Stimulated activated CD8-positive, alpha-beta memory T cell treated with anti-CD3 and anti-CD28 coated beads, Interleukin-7, amount 100 ng/mL, for 4 hours (primary cell): Measurements from ENCODE around the gene GMPR.
"Not testable (repeated sequence)": the region's sequence is repeated elsewhere in the genome, so short reads cannot be mapped to it uniquely, and the experiment has no call there.

Experiments
- DNase-seq, 2 donors: peaks; one replicate each; pipeline ENCODE4 v3.0.0-alpha.2; 2020; ENCODE audit warnings: low read depth in 2 of 2

GMPR gene

DNA sequence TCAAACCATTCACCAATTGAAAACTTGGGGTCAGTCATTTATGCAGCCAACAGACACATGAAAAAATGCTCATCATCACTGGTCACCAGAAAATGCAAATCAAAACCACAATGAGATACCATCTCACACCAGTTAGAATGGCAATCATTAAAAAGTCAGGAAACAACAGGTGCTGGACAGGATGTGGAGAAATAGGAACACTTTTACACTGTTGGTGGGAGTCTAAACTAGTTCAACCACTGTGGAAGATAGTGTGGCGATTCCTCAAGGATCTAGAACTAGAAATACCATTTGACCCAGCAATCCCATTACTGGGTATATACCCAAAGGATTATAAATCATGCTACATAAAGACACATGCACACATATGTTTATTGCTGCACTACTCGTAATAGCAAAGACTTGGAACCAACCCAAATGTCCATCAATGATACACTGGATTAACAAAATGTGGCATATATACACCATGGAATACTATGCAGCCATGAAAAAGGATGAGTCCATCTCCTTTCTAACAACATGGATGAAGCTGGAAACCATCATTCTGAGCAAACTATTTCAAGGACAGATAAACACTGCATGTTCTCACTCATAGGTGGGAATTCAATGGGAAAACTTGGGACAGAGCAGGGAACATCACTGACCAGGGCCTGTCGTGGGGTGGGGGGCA is 13.2 kb upstream of the GMPR start:
- DNase-seq = not testable (repeated sequence)

DNA sequence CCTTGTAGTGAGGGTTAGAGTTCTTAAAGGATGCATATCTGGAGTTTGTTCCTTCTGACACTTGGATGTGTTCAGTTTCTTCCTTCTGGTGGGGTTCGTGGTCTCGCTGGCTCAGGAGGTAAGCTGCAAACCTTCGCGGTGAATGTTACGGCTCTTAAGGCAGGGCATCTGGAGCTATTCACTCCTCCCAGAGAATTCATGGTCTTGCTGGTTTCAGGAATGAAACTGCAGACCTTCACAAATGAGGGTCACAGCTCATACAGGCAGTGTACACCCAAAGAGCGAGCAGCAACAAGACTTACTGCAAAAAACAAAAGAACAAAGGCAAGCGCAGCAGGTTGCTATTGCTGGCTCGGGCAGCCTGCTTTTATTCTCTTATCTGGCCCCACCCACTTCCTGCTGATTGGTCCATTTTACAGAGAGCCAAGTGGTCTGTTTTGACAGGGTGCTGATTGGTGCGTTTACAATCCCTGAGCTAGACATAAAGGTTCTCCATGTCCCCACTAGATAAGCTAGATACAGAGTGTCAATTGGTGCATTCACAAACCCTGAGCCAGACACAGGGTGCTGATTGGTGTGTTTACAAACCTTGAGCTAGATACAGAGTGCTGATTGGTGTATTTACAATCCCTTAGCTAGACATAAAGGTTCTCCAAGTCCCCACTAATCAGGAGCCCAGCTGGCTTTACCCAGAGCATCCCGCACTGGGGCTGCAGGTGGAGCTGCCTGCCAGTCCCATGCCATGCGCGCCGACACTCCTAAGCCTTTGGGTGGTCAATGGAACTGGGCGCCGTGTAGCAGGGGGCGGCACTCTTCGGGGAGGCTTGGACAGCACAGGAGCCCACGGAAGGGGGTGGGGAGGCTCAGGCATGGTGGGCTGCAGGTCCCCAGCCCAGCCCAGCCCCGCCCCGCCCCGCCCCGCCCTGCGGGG is 12.0 kb upstream of the GMPR start:
- not testable (repeated sequence) for DNase-seq

DNA sequence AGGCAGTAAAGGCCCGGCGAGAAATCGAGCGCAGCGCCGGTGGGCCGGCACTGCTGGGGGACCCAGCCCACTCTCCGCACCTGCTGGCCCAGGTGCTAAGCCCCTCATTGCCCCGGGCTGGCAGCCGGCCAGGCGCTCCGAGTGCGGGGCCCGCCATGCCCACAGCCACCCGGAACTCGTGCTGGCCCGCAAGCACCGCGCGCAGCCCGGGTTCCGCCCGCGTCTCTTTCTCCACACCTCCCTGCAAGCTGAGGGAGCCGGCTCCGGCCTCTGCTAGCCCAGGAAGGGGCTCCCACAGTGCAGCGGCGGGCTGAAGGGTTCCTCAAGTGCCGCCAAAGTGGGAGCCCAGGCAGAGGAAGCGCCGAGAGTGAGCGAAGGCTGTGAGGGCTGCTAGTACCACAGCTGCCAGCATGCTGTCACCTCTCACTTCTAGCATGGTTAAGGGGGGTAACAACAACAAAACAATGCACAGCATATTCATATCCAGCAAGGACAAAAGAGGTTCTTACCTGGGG is 11.3 kb upstream of the GMPR start:
- no peak for DNase-seq

DNA sequence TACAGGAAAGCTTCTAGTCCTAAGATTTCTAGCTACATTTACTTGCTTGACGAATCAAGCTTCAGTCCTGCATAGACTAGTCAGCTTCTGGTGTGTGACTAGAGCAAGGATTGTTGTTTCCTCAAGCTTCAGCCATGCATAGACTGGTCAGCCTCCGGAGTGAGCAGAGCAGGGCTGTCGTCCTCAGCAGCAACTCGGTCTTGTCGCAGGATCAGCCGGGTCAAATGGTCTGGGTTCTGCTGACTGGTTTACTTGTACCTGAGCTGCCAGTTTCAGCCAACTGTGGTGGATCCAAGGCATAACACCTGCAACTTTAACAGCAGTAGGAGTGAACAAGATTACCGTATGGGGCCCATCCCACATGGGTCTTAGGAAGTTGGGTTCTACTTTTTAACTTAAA is 10.8 kb upstream of the GMPR start:
- DNase-seq = no peak

DNA sequence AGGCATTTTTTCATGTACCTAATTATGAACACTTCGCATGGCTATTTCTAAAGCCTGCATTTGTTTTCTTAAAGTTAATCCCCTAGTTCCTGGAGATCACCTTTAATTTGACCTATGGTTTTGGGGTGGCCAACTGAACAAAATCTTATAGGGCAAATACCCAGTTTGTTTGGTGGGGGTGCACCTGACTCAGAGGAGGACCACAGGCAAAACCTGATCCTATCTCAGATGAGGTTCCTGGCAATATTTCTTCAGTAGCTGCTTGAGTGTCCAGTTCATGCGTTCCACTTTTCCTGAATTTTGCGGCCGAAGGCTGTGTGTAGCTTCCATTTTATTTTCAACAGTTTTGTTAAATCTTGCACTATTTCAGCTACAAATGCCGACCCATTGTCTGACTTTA is 10.3 kb upstream of the GMPR start:
- no peak for DNase-seq

DNA sequence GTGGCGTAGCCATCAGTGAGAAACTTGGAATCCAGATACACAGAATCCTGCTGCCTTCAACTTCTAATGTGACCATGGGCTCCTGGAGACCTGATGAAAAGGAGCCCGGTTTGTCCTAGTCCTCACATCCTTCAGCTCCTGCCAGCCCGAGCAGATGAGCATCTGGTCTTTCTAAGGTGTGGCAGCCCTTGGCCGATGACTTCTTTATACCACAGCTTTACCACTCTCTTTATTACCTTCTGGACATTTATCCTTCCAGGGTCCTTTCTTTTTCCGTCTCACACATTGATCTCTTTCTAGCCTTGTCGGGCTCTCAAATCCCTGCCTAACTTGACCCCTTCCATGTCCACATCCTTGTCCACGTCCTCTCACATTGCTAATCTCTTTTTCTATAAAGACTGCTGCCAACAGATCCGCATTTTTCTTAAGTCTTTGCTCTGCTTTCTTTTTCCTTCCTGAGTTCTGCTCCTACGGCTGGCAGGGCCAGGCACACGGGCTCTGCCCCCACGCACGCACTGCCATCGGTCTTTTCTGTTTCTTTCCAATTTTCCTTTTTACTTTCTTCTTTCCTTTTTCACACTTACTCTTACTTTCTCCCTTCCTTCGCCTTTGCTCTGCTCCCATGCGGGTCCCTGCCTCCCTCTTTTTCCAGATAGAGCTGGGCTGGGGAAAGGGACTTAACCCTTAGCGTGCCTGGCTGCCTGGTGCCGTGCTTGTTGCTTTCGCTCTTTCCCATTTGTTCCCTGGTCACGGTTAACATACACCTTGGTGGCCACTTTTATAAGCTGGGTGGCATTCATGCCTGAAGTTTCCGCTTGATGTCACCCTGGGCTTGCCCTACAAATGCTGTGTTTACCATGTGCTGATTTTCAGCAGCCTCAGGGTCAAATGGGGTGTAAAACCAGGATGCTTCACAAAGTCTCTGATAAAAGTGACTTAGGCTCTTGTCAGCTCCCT is 9.4 kb upstream of the GMPR start:
- no peak for DNase-seq

DNA sequence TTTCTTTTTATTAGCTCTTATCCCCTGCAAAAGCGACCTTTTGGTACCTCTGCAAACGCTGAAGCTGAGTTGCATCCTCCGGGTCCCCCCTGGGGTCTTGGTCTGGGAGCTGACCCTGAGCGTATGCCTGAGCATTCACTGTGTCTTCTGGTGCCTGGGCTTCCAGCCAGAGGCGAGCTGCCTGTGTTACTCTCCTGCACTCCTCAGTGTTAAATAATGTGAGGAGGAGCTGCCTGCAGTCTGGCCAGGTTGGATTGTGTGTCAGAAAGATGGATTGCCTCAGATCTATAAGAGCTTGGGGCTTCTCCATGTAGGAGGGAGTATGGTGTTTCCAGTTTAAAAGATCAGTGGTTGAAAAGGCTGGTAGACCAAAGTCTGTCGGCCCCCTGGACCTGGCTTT is 8.7 kb upstream of the GMPR start:
- DNase-seq = no peak

DNA sequence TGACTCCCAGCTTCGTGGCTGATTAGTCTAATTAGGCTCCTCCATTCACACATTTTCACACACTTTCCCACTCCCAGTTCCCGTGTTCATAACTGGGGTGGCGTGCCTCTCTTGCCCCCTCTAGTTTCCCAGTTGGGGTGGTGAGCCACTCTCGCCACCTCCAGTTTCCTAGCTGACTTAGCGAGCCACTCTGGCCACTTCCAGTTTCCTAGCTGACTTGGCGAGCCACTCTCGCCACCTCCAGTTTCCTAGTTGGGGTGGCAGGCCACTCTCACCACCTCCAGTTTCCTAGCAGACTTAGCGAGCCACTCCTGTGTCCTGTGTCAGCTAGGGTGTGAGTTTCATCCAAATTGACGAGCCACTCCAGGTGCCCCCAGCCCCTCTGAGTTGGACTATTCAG is 7.4 kb upstream of the GMPR start:
- DNase-seq = no peak

DNA sequence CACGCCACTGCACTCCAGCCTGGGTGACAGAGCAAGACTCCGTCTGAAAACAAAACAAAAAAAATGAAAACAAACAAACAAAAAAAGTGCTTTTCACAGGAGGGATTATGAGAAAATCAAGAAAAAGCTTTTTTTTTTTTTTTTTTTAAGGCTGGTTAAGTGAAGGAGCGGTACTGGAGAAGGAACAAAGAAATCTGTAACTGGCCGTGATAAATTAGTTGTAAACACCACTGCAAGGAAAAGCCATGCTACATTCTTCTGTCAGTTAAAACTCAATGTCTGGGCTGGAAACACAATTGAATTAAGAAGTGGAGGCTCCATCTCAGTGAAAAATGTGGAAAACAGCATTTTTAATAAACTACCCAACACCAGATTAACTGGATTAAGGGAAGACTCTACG is 6.3 kb upstream of the GMPR start:
- DNase-seq = no peak

DNA sequence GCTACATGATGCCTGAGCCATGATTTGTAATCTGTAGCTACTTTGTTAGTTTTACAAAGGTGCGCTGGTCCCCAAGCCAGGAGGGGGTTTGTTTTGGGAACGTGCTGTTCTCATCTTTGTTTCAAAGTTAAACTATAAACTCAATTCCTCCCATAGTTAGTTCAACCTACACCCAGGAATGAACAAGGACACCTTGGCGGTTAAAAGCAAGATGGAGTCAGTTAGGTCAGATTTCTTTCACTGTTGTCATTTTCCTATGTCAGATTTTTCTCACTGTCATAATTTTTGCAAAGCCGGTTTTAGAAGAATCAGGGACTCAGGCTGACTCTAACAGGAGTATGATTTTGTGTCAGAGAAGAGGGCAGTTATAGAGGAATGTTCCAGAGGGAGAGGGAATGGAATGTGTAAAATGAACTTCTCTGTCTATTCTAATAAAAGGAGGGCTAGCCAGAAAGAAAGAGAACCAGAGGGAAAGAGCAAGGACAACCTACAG is 2.3 kb upstream of the GMPR start:
- DNase-seq = no peak

DNA sequence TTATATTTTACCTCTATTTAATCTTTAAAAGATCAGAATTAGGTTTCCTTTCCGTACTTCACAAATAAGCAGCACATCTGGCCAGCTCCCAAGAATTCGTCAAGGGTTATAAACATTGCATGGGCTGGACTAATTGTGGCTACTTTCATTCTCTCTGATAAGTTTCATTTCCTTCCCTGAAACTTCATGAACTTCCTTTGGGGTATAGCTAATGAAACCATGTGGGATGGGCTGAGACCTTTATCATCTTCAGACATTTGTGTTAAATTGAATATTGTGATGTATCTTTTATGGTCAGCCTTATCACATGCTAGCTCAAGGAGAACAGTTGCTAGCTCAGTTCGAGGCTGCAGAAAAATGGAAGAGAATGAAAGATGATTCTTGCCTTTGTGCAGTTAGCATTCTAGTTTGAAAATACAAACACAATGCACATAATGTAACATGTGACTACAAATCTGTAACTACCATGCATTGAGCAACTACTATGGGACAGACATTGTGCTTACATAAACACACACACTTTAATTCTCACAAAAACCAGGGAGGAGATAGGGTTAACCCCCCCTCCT is 1.7 kb upstream of the GMPR start:
- DNase-seq = no peak

DNA sequence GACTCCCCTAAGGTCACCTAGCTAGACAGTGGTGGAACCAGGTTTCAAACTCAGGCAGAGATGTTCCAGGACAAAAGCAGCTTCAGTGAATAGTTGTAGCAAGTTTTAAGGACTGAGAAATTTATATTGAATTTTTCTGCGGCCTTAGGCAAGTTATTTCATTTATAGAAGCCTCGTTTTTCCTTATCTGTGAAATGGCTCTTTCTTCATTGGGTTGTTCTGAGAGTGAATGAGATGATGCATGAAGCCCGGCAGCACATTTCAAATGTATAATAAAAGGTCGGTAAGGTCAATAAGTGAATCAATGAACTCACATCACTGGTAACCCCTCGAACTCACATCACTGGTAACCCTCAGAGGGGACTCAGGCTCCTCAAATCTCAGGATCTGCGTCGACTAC is 1.1 kb upstream of the GMPR start:
- DNase-seq = no peak

DNA sequence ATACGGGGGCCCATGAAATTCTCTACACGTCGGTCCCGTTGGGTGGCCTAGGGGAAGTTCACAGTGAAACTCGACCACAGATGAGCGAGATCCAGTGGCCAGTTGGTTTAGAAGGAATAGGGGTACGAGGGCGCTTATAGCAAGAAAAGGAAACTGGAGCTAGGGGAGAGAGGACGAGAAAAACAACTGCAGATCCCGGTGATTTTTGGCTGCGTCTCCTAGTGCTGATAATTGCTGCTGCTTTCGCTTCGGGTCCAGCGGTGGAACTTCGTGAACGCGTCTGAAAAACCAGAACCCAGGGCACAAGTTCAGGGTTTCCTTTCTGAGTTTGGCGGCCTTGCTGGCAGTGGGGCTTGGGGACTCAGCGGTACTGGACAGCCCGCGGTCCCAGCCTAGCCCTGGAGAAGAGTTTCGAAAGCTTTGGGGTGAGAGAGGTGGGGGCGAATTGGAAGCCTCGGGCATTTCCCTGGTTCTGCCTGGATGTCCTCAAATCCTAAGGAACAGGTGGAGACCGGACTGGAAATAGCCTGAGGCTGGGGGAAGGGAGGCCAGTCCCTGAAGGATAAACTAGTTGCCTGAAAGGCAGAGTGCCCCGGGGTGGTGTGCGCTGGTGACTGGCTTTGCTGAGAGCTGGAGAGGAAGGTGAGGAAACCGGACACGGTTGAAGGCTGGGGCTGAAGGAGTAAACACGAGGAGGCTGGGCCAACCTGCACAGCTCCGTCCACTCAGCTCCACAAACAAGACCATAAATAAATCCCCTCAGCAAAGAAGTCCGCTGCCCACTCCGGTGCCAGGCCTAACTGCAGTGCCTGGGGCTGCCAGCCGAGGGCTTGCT is 793 bp downstream of the GMPR start:
- DNase-seq = no peak

DNA sequence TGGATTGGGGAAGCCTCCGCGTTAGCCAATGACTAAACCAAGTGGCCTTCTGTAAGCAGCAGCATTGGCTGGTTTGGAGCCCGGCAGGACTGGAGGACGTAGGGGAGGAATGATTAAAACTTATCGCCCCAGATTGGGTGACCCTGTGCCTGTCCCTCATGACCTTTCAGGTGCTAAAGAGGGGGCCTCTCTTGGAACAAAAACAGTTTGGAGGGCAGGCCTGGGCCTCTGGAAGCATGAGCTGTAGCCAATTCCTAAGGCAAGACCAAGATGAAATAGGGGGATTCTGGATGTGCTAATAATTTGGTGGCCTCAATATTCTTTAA is 1.4 kb downstream of the GMPR start:
- no peak for DNase-seq

DNA sequence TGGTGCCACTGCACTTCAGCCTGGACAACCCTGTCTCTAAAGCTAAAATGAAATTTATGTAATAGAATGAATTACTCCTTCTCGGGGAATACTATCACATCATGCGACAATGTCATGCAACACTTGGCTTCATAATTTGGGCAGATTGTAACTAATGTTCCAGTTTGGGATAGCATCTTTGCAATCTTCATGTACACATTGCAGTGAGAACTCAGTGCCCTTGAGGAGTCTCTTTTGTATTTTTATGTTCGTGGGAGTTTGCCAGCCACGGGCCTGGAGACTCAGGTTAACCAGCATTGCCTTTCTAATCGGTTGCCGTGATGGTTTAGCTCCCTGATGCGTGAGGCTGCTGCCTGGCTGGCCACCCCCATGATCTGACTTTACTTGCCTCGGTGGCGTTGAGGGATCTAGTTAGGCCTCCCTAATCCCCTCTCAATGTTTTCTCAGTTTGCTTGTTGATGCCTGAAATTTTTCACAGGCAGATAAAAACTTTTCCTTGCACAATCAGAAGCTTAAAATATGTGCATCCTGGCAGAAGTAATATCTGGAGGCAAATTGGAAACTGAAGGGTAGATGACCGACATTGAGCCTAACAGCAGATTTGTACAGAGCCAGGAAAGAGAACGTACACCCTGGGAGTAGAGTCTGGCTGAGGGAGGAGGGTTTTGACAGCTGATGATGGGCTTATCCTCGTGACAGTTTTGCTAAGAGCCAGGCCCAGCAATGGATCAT is 2.4 kb downstream of the GMPR start:
- DNase-seq = no peak

DNA sequence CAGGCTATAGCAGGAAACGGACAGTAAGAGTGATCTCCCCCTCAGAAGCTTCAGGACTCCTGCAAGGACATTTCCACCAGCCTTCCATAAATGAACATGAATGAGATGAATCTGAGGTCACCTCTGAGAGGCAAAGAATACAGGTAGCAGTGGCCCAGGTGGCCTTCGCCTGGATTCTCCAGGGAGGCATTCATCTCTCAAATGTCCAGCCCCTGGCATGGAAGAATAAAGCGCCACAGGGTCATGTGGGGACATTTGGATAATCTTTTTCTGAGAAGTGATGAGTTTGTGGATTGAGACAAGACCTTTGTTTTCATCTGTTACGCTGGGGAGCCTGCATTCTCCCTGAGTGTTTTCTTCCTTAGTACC is 2.9 kb downstream of the GMPR start:
- DNase-seq = no peak

DNA sequence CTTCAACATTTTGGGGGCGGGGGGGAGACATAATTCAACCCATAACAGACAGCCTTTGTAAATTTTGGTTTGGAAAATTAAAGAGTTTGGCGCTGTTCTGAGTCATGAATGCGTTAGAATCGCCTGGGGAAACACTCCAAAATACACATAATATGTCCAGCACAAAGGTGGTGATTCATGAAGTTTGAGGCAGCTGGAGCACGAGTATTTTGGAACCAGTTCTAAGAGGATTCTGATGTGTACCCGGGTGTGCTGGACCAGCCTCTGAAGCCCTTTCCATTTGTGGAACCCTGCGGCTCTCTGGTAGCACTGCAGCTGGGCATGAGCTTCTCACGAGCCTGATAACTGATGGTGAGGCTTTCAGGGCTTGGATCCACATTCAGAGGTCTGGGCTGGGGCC is 4.7 kb downstream of the GMPR start:
- DNase-seq = no peak

DNA sequence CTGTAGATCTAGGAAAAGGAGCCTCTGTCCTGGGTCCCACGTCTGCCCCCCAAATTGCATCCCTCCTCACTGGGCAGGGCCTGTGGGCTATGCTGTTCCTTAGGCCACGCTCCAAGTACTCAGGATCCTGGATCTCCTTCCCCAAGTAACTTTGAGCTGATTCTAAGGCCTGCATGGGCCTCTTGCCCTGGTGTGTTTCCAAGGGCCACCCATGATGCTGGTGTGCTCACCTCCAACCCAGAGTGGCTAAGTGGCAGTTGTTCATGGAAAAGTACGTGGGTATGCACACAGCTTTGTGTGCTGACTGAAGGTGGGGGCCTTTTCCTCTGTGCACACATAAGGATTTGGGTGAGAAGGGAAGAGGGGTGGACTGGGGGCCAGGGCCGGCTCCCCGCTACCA is 5.3 kb downstream of the GMPR start:
- DNase-seq = no peak

DNA sequence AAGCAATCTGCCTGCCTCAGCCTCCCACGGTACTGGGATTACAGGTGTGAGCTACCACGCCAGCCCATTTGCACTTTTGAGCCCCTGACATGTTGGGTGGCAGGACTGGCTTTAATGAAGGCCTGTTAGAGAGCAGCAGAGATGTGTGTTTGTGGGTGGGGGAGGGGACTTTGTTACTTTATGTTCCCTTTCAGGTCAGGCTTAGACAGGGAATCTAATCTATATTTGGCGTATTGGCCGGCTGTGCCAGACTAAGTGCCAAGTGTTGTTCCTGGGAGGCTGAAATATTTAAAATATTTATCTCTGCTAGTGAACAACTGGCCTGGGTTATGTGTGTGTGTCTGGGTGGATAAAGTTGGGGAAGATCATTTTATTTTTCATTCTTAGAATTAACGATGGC is 6.1 kb downstream of the GMPR start:
- no peak for DNase-seq

DNA sequence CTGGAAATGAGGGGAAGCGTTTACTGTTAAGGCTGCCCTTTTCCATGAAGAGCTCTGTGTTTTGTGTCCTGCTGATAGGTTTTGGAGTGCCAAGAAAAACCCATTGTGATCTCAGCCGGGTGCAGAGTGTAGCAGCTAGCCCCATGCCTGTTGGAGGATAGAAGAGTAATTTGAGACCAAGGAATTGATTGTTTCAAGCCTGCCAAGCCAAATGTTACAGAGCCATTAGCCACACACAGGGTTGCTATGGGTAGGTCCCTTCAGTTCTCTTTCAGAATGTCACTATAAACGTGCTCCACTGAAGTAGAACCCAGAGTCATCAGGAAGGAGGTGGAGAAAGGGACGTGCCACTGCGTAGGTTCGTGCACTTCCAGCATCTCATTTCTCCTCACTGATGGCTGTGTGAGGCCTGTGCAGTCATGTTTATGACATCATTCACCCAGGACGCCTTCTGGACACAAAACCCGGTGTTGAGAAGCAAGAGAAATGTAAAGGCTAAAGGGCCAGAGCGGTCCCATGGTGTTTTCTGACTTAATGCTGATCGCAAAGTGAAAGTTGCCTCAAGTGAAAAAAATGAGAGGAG is 6.6 kb downstream of the GMPR start:
- no peak for DNase-seq
